Omental fat pad (tissue), 4 donors: ENCODE results near the gene TNNI3. TPM values are rescaled to one million over a fixed set of nuclear protein-coding genes. Genes with fewer than 3 reads are reported as not detected.
"Not testable (repeated sequence)": the region's sequence is repeated elsewhere in the genome, so short reads cannot be mapped to it uniquely, and the experiment has no call there.

Experiments used
- ATAC-seq: fragments of 150-250 bp; one replicate; pipeline ENCODE4 v1.9.1; 2016; ENCODE audit warnings: mild to moderate bottlenecking, moderate library complexity; ENCODE audit not compliant: low FRiP score
- DNase-seq: peaks from one replicate; pipeline ENCODE4 v3.0.0-alpha.2; 2019; ENCODE audit warnings: low spot score
- CTCF ChIP-seq, 3 donors: fragments of 450-650 bp; IDR thresholded peaks; one replicate each; pipeline ENCODE4 v1.5.1; 2016 to 2017; ENCODE audit warnings: antibody characterized with exemption in 3 of 3, mild to moderate bottlenecking in 3 of 3, moderate library complexity in 2 of 3
- total RNA-seq, 4 donors: library from RNA; depleted of rRNA; stranded (reverse); fragments of >200 nt; gene quantifications; one replicate each; pipeline ENCODE4 v1.1.0, GENCODE V29; 2016

TNNI3 gene
- total RNA-seq, 4 donors from 2014 or later = not detected

- DNase-seq (no peak), ATAC-seq (no peak)
- TF ChIP-seq CTCF (IDR thresholded peaks at IDR 0.05) = no peak
Observed at GRCh38 chr19:55160986-55161365, 3.4 kb upstream of the TNNI3 start.

- peak; percentile 76 for ATAC-seq
- peak in 1 of 3 donors; percentile 49 for TF ChIP-seq CTCF (IDR thresholded peaks at IDR 0.05)
- DNase-seq = peak; percentile 75
Observed at GRCh38 chr19:55160128-55160985, 2.8 kb upstream of the TNNI3 start.

GRCh38 chr19:55158848-55159749, 1.6 kb upstream of the TNNI3 start:
- no peak for TF ChIP-seq CTCF (IDR thresholded peaks at IDR 0.05)
- peak; percentile 91 for ATAC-seq
- no peak for DNase-seq

GRCh38 chr19:55158423-55158822, 891 bp upstream of the TNNI3 start:
- no peak for DNase-seq
- TF ChIP-seq CTCF (IDR thresholded peaks at IDR 0.05) = no peak
- no peak for ATAC-seq

- no peak for ATAC-seq
- TF ChIP-seq CTCF (IDR thresholded peaks at IDR 0.05) = no peak
Observed at GRCh38 chr19:55156202-55157063, 1.1 kb downstream of the TNNI3 start.

GRCh38 chr19:55155784-55156183, 1.7 kb downstream of the TNNI3 start:
- not testable (repeated sequence) for DNase-seq, ATAC-seq

More at GRCh38 chr19:55156202-55157063, 1.1 kb downstream of the TNNI3 start:
- DNase-seq = no peak
